Effector memory CD8-positive, alpha-beta T cell (primary cell): ENCODE measurements around the gene DOCK8.
"Not testable (repeated sequence)": the region's sequence is repeated elsewhere in the genome, so short reads cannot be mapped to it uniquely, and the experiment has no call there.

ENCODE experiments used
- ATAC-seq: fragments of 150-1000 bp; cut with Tn5 transposase; replicated peaks from 2 replicates; pipeline ENCODE4 v1.10.0; 2021; ENCODE audit warnings: mild to moderate bottlenecking, moderate library complexity
- DNase-seq, 3 experiments: peaks; one replicate each; pipeline ENCODE4 v3.0.0; 2021
- H3K27ac Mint-ChIP-seq, 2 donors: one replicate each; pipeline ENCODE4 v1.8.0; 2022; ENCODE audit warnings: mild to moderate bottlenecking in 2 of 2, mixed read lengths in 2 of 2, moderate library complexity in 2 of 2
- H3K27me3 Mint-ChIP-seq, 2 donors: one replicate each; pipeline ENCODE4 v1.8.0; 2022; ENCODE audit warnings: mixed read lengths in 2 of 2
- H3K36me3 Mint-ChIP-seq: one replicate; pipeline ENCODE4 v1.8.0; 2022; ENCODE audit warnings: mild to moderate bottlenecking, moderate library complexity, mixed read lengths; ENCODE audit not compliant: insufficient read depth
- H3K4me1 Mint-ChIP-seq, 2 donors: one replicate each; pipeline ENCODE4 v1.8.0; 2022; ENCODE audit warnings: low read depth in 2 of 2, mixed read lengths in 2 of 2
- H3K4me3 Mint-ChIP-seq, 2 donors: one replicate each; pipeline ENCODE4 v1.8.0; 2022; ENCODE audit warnings: mild to moderate bottlenecking in 2 of 2, mixed read lengths in 2 of 2, moderate library complexity in 2 of 2
- H3K9me3 Mint-ChIP-seq, 2 donors: one replicate each; pipeline ENCODE4 v1.8.0; 2022; ENCODE audit warnings: mixed read lengths in 2 of 2

DOCK8 gene

DNA sequence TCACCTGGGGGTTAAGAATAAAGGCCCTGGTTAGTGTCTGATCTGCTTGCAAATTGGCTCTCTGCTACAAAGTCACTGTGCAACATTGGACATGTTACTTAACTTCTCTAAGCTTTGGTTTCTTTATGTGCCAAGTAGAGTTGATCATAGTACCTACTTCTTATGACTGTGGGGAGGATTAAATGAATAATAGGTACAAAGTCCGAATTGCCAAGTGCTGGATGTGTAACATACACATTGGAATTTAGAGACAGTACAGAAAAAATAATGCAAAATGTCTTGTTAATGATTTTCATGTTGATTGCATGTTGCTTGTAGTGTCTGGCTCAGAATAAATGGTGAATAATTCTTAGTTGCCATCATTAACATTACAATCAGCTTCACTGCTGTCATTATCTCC is 2.2 kb downstream of the DOCK8 start:
- DNase-seq (no peak), ATAC-seq (no peak)
- Mint-ChIP-seq H3K4me1 (peaks cover 0 to 13% of the 10 kb centered on the region in 2 donors), H3K4me3 (peak overlapping the region in 1 of 2 donors; percentile 77), H3K9me3 (no peaks in the 10 kb centered on the region), H3K27me3 (no peaks in the 10 kb centered on the region), H3K36me3 (peaks cover 3% of the 10 kb centered on the region), H3K27ac (no peak overlapping the region)

DNA sequence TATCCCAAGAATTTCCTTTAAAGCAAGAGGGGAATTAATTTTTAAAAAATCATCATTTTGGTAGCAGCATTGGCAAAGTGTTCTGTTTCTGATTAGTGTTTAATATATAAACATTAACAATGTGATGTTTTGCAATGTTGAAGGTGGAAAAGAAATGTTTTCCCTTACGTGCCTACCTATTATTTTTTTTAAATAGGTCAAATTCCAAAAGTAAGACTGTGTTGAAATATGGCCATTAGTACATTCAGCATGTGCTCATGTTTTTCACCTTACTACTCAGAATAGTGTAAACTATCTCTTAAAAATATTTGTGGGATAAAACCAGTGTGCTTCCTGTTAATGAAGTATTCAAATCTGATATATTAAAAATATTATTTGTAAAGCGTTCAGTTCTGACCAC is 3.3 kb downstream of the DOCK8 start:
- Mint-ChIP-seq H3K27me3 (no peaks in the 10 kb centered on the region), H3K9me3 (no peaks in the 10 kb centered on the region), H3K4me1 (peaks cover 8 to 21% of the 10 kb centered on the region in 2 donors), H3K4me3 (no peak overlapping the region), H3K36me3 (peaks cover 3% of the 10 kb centered on the region), H3K27ac (no peak overlapping the region)
- ATAC-seq (no peak), DNase-seq (no peak)

DNA sequence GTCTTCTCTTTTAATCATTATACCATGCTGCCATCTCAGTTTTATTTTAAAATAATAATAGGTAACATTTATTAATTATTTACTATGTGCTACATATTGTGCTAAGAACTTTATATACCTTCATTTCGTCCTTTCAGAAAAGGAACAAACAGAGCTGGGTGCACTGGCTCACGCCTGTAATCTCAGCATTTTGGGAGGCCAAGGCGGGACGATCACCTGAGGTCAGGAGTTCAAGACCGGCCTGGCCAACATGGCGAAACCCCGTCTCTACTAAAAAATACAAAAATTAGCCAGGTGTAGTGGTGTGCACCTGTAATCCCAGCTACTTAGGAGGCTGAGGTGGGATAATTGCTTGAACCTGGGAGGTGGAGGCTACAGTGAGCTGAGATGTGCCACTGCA is 4.4 kb downstream of the DOCK8 start:
- not testable (repeated sequence) for H3K9me3 Mint-ChIP-seq, H3K27ac Mint-ChIP-seq, H3K36me3 Mint-ChIP-seq, ATAC-seq, H3K27me3 Mint-ChIP-seq, DNase-seq, H3K4me3 Mint-ChIP-seq
- H3K4me1 Mint-ChIP-seq: peaks cover 9 to 24% of the 10 kb centered on the region in 2 donors

DNA sequence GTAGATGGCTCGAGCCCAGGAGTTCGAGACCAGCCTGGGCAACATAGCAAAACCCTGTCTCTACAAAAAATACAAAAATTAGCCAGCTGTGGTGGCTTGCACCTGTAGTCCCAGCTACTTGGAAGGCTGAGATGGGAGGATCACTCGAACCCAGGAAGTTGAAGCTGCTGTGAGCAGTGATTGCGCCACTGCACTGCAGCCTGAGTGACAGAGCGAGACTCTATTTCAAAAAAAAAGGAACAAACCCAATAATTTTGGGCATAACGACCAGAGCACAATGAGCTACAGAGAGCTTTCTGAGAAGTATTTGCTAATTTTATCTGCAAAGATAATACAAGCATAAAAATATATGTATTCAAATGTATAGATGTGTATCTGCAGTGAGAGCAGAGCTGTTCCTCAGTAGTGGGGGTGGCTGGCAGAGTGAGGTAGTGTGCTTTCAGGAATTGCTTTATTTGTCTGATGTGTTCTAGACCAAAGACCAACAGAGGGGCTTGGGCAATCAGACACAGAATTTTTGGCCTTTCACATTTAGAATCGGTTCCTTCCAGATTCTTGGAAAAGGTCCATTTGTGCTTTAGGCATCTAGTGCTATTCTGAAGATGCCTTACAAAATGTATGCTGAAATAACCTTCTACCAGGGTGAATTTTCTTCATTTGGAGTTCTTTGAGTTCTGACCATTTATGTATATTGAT is 5.2 kb downstream of the DOCK8 start:
- peaks cover 3% of the 10 kb centered on the region for H3K36me3 Mint-ChIP-seq
- ATAC-seq (no peak), DNase-seq (no peak)
- no peak overlapping the region for H3K4me3 Mint-ChIP-seq
- no peaks in the 10 kb centered on the region for H3K9me3 Mint-ChIP-seq
- H3K27me3 Mint-ChIP-seq: no peaks in the 10 kb centered on the region
- no peak overlapping the region for H3K27ac Mint-ChIP-seq
- peaks cover 13 to 24% of the 10 kb centered on the region in 2 donors for H3K4me1 Mint-ChIP-seq

DNA sequence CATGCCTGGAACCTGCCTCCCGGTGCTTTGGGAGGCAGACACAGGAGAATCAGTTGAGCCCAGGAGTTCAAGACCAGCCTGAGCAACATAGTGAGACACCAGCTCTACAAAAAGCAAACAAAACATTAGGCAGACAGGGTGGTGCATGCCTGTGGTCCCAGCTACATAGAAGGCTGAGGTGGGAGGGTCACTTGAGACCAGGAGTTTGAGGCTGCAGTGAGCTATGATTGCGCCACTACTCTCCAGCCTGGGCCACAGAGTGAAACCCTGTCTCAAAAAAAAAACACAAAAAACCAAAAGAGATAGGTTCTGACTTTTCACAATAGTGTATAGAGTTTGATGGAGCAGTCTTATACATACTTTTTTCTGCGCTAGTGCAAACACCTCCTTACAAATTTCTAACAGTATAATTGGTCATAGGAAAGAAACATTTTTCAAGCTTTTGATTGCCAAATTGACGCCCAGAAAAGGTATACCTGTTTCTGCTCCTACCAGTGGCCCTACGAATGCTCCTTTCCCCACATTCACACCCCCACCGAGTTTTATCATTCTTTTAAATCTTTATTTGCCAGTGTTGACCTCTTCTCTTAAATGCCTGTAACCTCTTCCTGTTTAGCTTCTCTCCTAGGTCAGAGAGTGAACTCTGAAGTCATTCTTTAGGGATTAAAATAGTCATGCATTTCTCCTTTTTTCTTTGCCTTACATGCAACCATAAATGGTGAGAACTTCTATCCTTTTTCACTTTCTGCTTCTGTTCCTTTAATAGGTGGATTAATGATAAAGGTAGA is 7.5 kb downstream of the DOCK8 start:
- Mint-ChIP-seq H3K9me3 (no peaks in the 10 kb centered on the region), H3K4me1 (peaks cover 13 to 14% of the 10 kb centered on the region in 2 donors), H3K27ac (peak overlapping the region; percentile 7 to 44), H3K36me3 (no peaks in the 10 kb centered on the region), H3K27me3 (no peaks in the 10 kb centered on the region), H3K4me3 (peak overlapping the region in 1 of 2 donors; percentile 11)
- ATAC-seq: peak; percentile 39
- DNase-seq: no peak

DNA sequence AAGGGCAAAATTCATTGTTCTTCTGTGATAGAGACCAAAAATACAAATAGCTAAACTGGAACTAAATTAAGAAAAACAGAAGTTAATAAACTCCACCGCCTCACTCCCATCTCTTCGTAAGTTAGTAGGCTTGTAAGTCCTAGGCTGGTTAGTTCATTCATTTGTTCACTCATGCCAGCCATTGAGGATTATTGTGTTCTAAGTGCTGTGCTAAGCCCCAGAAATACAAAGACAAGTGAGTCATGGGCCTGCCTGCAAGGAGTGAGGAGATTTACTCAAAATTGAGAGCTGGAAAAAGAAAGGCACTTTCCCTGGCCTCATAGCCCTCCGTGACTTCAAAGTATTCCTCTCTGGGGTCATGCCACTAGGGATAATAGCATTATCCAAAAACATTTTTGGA is 8.5 kb downstream of the DOCK8 start:
- Mint-ChIP-seq H3K27me3 (no peaks in the 10 kb centered on the region), H3K4me1 (peaks cover 11 to 13% of the 10 kb centered on the region in 2 donors), H3K9me3 (no peaks in the 10 kb centered on the region), H3K27ac (no peak overlapping the region), H3K36me3 (no peaks in the 10 kb centered on the region), H3K4me3 (no peak overlapping the region)
- DNase-seq: no peak
- ATAC-seq: no peak

DNA sequence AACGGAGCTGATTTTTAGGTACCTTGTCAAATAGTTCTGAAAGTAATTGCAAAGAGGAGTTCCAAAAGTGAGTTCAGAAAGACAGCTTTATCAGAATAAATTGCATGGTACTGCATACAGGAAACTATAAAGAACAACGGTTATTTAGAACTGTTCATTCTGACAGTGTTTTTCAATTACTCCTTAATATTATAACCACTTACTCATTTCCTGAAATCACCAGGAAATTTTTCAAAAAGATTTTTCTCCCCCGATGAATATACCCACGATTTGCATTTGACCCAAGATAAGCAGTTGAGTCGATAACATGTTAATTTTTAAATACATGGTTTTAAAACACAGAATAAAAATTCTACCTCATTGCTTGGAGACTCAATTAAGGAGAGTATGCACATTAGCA is 9.4 kb downstream of the DOCK8 start:
- Mint-ChIP-seq H3K4me3 (peak overlapping the region in 1 of 2 donors; percentile 4), H3K9me3 (no peaks in the 10 kb centered on the region)

DNA sequence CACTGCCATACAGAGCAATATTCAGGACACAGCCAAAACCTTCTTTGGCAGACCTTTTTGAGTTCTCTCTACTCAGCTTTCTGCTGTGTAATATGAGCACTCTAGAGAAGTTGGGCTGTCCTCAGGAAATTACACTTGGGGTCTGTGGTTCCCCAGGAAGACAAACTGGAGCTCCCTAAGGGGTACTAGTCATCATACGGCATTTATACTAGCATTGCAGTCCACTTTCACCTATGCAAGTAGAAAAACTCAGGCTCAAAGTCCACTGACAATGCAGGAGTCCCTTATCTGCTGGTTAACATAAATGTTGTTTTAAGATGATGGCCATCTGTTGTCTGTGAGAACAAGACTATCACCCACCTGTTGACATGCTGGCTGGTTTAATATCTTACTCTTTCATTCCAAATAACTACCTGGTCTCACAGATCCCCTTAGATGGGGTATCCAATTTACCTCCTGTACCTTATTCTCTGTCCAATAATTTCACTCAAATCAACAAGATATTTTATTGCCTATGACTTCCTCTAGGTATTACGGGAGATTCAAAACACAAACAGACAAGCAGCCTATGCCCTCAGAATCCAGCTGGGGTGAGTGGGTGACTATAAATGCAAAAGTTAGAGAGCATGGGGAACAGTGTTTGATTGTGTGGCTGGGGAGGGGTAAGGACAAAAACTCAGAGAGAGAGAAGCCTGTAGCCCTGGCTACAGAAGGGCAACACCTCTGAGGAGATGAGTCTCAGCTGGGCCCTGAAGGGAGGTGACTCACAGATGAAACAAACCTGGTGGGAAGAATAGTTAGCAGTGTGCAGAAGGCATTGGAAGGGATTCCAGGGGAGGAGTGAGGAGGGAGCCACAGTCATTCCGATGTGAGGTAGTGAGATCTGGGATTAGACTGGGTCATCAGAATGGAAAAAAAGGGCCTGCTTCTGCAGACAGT is 10.2 kb downstream of the DOCK8 start:
- Mint-ChIP-seq H3K27ac (peak overlapping the region in 1 of 2 donors; percentile 23), H3K4me1 (peaks cover 11 to 13% of the 10 kb centered on the region in 2 donors), H3K27me3 (no peaks in the 10 kb centered on the region), H3K9me3 (no peaks in the 10 kb centered on the region), H3K4me3 (peak overlapping the region in 1 of 2 donors; percentile 4), H3K36me3 (no peaks in the 10 kb centered on the region)
- ATAC-seq (peak; percentile 75), DNase-seq (no peak)

More for the DNA sequence above, 9.4 kb downstream of the DOCK8 start:
- Mint-ChIP-seq H3K27ac (peak overlapping the region in 1 of 2 donors; percentile 23), H3K27me3 (no peaks in the 10 kb centered on the region), H3K36me3 (no peaks in the 10 kb centered on the region), H3K4me1 (peaks cover 11 to 13% of the 10 kb centered on the region in 2 donors)
- ATAC-seq (no peak), DNase-seq (no peak)

DNA sequence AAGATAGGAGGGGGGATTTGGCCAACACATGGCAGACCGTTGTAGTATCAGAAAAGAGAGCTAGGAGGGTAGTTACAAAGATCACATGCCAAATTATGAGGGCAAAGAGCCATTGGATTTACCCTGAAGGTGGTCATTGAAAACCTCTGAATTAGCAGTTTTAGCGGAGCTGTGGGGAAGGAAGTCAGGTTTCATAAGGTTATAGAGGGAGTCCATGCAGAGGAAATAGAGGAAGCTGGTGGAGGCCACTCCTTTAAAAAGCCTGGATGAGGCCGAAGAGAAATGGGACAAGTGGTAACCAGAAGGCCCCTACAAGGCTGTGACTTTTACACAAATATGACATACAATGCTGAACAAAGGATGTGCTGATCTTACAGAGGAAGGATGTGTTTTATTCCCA is 13.2 kb downstream of the DOCK8 start:
- Mint-ChIP-seq H3K4me1 (peaks cover 3 to 6% of the 10 kb centered on the region in 2 donors), H3K4me3 (no peak overlapping the region), H3K9me3 (no peaks in the 10 kb centered on the region), H3K27ac (no peak overlapping the region), H3K36me3 (no peaks in the 10 kb centered on the region), H3K27me3 (no peaks in the 10 kb centered on the region)
- ATAC-seq (no peak), DNase-seq (no peak)

DNA sequence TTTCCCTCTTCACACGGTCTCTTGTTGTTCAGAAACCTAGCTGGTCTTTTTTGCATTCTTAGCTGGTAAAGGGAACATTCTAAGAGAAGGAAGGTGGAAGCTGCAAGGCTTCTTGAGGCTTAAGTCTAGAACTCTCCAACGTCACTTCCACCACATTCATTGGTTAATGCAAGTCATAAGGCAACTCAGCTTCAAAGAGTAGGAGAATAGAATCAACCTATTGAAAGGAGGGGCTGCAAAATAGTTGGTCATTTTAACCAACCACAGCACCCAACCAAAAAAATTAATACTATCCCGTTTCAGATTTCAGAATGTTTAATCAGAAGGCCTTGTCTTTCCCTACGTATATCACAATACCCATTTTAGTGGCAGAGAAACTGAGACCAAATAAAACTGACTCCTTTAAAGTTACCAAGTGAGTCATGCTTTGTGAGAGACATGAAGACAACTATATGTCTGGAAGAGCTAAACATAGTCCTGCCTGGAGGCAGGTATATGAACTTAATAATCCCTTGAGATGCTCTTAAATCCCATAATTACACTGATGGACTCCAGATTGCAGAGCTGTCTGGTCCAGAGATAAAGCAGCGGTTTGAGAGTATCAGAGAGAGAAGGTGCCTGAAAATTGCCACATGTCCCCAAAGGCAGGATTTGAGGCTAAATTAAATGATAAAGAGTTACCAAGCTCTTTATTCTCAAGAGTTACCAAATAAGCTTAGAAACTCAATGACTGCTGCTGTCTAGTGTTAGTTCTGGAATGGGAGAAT is 14.4 kb downstream of the DOCK8 start:
- no peak overlapping the region for H3K4me3 Mint-ChIP-seq
- no peaks in the 10 kb centered on the region for H3K9me3 Mint-ChIP-seq
- no peaks in the 10 kb centered on the region for H3K36me3 Mint-ChIP-seq
- H3K4me1 Mint-ChIP-seq: peaks cover 0 to 4% of the 10 kb centered on the region in 2 donors
- no peak overlapping the region for H3K27ac Mint-ChIP-seq
- H3K27me3 Mint-ChIP-seq: no peaks in the 10 kb centered on the region
- ATAC-seq (no peak), DNase-seq (no peak)

DNA sequence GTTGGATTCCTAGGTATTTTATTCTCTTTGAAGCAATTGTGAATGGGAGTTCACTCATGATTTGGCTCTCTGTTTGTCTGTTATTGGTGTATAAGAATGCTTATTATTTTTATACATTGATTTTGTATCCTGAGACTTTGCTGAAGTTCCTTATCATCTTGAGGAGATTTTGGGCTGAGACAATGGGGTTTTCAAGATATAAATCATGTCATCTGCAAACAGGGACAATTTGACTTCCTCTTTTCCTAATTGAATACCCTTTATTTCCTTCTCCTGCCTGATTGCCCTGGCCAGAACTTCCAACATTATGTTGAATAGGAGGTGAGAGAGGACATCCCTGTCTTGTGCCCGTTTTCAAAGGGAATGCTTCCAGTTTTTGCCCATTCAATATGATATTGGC is 17.0 kb downstream of the DOCK8 start:
- H3K4me1 Mint-ChIP-seq, H3K27ac Mint-ChIP-seq, H3K36me3 Mint-ChIP-seq, DNase-seq, H3K9me3 Mint-ChIP-seq, H3K27me3 Mint-ChIP-seq, ATAC-seq, H3K4me3 Mint-ChIP-seq: not testable (repeated sequence)

DNA sequence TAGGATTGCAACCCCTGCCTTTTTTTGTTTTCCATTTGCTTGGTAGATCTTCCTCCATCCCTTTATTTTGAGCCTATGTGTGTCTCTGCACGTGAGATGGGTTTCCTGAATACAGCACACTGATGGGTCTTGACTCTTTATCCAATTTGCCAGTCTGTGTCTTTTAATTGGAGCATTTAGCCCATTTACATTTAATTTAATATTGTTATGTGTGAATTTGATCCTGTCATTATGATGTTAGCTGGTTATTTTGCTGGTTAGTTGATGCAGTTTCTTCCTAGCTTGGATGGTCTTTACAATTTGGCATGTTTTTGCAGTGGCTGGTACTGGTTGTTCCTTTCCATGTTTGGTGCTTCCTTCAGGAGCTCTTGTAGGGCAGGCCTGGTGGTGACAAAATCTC is 19.0 kb downstream of the DOCK8 start:
- not testable (repeated sequence) for DNase-seq, H3K27me3 Mint-ChIP-seq, H3K36me3 Mint-ChIP-seq, H3K9me3 Mint-ChIP-seq, H3K4me3 Mint-ChIP-seq, H3K27ac Mint-ChIP-seq, ATAC-seq
- peaks cover 14 to 15% of the 10 kb centered on the region in 2 donors for H3K4me1 Mint-ChIP-seq
